C1 segment of cervical spinal cord (tissue), 14 donors: ENCODE results near the gene BCOR.

Experiments used
- DNase-seq, 14 donors: peaks; one replicate each; lab custom pipeline; 2025; lab: John Stamatoyannopoulos, UW

Gene BCOR

GRCh38 chrX:40086569-40087335 is 11.0 kb downstream of the BCOR start:
- DNase-seq: peak in 10 of 14 donors; percentile 12 to 76 (median 44)

GRCh38 chrX:40085714-40086113 is 12.0 kb downstream of the BCOR start:
- DNase-seq: peak in 1 of 14 donors; percentile 10

- no peak for DNase-seq
Observed at GRCh38 chrX:40085102-40085551, 12.6 kb downstream of the BCOR start.

GRCh38 chrX:40084471-40085101 is 13.2 kb downstream of the BCOR start:
- no peak for DNase-seq

GRCh38 chrX:40083979-40084359 is 13.8 kb downstream of the BCOR start:
- no peak for DNase-seq

GRCh38 chrX:40083120-40083978 is 14.4 kb downstream of the BCOR start:
- no peak for DNase-seq

- DNase-seq: no peak
Observed at GRCh38 chrX:40082447-40083119, 15.2 kb downstream of the BCOR start.

GRCh38 chrX:40081679-40082068 is 16.1 kb downstream of the BCOR start:
- DNase-seq: no peak

- no peak for DNase-seq
Observed at GRCh38 chrX:40080894-40081678, 16.7 kb downstream of the BCOR start.

GRCh38 chrX:40079572-40079971 is 18.2 kb downstream of the BCOR start:
- no peak for DNase-seq

GRCh38 chrX:40078489-40079227 is 19.1 kb downstream of the BCOR start:
- peak in 1 of 14 donors; percentile 4 for DNase-seq

GRCh38 chrX:40077906-40078305 is 19.9 kb downstream of the BCOR start:
- no peak for DNase-seq

- DNase-seq: no peak
Observed at GRCh38 chrX:40076750-40077575, 20.8 kb downstream of the BCOR start.

GRCh38 chrX:40074959-40075332 is 22.8 kb downstream of the BCOR start:
- no peak for DNase-seq

GRCh38 chrX:40074080-40074958 is 23.4 kb downstream of the BCOR start:
- DNase-seq: no peak

GRCh38 chrX:40073439-40074054 is 24.2 kb downstream of the BCOR start:
- DNase-seq: no peak

GRCh38 chrX:40072246-40072645 is 25.5 kb downstream of the BCOR start:
- DNase-seq: no peak

GRCh38 chrX:40068048-40068447 is 29.7 kb downstream of the BCOR start:
- DNase-seq: no peak
